Activated effector memory CD4-positive, alpha-beta T cell treated with Interleukin-2 at 50 U/mL for 16 hours (primary cell): ENCODE results near the gene ANGPTL2.

ENCODE experiments used
- DNase-seq: peaks from one replicate; pipeline ENCODE4 v3.0.0-alpha.2; 2020

The ANGPTL2 gene

DNA sequence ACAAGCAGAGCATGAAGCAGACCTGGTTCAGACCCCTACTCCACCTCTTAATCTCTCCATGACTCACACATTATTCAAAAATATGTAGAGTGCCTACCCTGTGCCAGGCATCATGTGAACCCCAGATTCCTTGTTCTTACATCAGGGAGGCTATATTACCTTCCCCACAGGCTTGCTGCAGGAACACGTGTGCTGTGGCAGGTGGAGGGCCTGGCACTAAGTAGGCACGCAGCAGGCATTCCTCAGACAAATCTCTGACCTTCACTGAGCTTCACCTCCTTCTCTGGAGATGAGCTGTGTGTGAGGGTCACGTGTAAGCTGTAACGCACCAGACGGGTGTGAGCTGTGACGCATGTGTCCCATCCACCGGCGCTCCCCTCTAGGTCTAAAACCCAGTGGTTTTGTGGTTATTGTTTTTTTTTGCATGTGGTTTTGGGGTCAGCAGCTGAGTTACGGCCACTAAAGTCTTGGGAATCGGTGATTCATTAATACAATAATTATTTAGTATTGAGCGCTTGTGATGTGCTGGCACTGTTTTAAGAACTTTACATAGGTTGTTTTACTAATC, 30.3 kb downstream of the ANGPTL2 start:
- no peak for DNase-seq

DNA sequence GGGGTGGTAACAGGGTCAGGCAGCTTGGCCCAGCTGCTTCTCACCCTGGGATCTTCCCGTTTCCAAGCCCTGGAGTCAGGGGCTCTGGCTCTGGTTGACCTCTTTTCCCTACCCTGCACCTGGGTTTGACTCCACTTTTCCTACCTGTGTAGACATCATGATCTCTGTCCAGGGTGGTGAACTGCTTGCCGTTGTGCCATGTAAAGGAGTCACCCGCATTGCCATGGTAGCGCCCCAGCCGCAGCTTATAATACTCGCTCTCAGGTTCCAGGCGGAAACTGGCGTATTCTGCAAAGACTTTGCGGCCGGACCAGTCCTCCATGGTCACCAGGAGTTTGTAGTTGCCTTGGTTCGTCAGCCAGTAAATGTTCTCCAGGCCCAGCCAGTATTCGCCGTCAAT, 30.9 kb downstream of the ANGPTL2 start:
- DNase-seq = no peak

DNA sequence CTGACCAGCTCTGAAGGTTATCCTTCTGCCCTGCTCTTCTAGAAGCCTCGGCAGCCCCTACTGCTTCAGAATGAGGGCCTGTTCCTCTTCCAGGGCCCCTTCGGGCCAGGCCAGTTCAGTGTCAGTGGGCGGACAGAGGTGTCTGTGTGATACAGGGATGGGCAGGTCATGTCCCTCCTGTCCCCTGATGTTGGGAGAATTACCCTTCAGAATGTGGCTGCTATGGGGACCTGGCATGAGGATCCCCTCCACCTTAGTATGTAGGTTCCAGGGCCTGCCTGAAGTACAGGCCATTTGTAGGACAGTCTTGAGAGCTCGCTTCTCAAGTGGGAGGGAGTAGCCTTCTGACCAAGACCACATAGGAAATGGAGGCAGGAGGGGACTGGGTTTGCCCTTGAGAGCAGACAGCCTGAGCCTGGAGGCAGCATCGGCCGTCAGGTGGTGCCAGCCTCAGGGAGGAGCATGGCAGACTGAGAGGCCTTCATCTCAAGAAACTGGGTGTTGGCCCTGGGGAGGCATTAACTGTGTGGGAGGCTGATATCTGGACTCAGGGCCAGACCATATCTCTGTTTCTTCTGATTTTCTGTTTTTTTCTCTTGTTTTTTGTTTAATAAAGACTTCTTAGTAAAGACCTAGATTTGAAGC, 32.0 kb downstream of the ANGPTL2 start:
- DNase-seq = no peak

GRCh38 chr9:127089631-127090081, 32.8 kb downstream of the ANGPTL2 start:
- DNase-seq = no peak

DNA sequence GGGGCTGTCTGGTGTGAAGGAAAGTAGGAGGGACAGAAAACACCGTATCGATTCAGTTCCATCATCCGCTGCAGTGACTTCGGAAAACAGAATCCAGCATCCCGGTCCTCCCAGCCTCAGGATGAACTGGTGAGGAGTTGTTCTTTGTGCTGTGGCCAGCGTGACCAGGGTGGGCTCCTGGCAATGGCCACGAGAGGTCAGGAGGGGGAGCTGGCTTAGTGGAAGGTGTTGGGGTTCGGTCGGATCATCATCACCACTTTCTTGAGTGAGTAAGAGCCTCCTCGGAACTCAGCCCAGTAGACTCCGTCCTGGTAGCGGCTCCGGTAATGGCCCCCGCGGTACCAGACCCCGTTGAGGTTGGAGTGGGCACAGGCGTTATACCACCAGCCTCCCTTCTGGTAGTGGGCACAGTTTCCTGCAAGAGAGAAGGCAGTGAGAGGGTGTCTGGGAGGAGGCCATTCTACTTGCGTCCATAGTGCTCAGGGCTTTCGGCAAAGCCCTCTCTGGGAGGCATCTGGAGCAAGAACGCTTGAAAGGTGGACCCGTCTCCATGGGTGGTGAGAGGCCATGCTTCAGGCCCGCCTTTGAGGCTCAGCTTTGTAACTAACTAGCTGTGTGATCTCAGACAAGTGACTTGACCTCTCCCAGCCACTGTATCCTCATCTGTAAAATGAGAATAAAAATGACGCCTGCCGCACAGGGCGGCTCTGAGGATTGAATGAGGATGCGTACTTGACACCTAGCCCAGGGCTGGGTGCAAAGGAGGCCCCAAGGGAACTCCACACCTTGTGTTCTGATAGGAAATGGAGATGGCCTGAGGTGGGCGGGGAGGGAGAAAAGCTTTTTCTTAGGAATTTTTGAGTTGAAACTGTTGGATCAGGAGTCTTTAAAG, 33.5 kb downstream of the ANGPTL2 start:
- DNase-seq = no peak

DNA sequence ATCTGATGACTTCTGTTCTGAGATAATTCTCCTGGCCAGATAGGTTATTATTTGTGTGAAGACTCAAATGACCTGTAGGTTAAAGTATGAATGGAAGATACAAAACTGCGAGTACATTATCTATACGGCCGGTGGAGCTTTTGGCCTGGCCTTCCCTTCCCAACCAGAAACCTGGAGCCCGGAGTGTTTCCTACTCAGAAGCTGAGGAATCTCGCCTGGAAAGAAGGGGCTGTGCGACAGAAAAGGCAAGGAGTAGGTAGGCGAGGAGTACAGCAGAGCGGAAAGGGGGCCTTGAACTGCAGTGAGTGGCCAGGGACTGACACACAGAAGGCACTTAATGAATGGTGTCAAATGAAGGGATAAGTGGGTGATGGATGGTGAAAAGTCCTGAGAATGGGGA, 34.6 kb downstream of the ANGPTL2 start:
- DNase-seq = no peak

DNA sequence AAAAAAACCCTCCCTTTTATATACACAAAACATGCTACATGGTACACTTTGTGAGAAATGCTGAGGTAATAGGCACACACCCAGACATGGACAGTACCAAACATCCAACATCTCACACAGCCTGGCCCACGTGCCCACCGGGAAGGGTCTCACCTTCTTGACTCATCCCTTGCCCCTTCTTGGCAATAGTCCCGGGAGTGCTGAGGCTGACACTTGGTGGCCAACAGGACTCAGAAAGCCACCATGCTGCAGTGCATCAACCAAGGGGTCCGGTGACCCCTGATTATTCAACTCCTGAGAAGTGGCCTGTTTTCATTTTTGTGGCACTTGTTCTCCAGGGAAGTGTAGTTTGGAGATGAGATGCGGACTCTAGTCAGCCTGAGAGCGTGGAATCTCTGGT, 35.0 kb downstream of the ANGPTL2 start:
- DNase-seq = no peak

- DNase-seq = no peak
Observed at GRCh38 chr9:127086771-127087170, 35.7 kb downstream of the ANGPTL2 start.

DNA sequence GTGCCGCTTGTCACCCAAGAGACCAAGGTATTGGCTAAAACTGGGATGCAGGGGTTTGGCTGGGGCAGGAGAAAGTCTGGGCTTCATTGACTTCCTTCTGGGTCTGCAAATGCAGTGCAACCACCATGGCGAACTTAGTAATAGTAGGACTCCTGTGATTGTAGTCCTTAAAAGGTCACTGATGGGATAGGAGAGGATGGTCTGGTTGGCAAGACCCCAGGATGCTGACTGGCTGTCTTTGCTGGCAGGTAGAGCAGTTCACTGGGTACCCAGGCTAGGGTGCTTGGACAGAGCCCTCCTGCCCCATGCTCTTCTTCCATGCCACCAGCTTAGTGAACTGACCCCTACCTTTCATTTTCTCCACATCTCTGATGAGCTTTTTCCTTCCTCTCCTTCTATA, 37.2 kb downstream of the ANGPTL2 start:
- no peak for DNase-seq

DNA sequence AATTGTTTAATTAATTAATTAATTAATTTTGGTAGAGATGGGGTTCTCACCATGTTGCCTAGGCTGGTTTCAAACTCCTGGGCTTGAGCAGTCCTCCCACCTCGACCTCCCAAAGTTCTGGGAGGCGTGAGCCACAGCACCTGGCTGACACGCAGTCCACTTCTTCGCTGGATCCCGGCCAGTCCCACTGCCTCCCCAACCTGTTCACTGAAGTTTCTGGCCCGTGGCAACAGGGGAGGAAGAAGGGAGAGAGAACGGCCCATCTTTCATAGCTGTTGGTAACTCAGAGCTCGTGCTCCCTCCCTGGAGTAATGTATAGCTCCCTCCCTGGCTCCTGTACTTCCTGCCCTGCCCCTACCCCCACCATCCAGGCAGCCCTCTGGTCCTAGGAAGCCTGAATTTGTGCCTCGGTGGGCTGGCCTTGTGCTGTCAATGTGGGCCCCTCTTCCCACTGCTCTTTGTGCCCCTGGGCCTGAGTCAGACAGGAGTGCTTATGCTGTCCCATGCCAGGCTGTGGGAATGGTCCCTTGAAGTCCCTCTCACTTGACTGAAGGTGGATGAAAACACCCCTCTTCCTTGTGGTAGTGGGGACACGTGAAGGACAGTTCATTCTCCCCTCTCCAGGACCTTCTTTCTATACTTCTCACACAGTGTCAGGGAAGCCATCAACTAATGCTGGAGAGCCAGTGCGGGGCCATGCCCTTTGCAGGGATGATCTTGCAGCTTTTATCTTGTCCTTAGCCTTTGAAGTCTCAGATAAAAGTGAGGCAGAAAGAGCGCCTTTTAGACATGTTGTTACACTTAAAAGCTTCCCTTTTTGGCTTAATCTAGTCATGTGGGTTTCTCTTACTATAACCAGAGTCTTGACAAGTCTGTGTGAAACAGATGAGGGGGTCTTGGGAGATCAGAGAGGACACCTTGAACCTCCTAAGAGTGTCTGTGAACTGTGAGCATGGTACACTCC, 38.1 kb downstream of the ANGPTL2 start:
- DNase-seq = no peak

- no peak for DNase-seq
Observed at GRCh38 chr9:127083138-127083980, 39.1 kb downstream of the ANGPTL2 start.

GRCh38 chr9:127081250-127082185, 40.9 kb downstream of the ANGPTL2 start:
- no peak for DNase-seq

- no peak for DNase-seq
Observed at GRCh38 chr9:127079446-127080140, 42.8 kb downstream of the ANGPTL2 start.

DNA sequence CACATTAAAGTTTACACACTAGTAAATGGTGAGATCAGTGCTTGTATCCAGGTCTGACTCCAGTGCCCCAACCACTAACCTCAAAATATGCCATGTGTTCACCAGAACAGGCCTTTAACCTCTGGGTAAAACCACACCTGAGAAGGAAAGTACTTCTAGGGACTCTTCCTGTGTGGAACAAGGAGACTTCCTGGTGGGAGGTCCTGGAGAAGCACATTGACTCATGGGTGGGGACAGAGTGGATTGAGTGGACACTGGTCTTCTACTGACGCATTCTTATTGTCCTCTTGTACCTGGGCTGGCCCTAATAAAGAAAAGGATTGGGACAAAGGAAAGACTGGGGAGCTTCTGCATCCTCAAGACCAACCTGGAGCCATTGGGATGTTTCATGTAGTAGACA, 43.4 kb downstream of the ANGPTL2 start:
- no peak for DNase-seq

GRCh38 chr9:127078336-127078735, 44.1 kb downstream of the ANGPTL2 start:
- DNase-seq = no peak

GRCh38 chr9:127077644-127077946, 44.8 kb downstream of the ANGPTL2 start:
- no peak for DNase-seq

DNA sequence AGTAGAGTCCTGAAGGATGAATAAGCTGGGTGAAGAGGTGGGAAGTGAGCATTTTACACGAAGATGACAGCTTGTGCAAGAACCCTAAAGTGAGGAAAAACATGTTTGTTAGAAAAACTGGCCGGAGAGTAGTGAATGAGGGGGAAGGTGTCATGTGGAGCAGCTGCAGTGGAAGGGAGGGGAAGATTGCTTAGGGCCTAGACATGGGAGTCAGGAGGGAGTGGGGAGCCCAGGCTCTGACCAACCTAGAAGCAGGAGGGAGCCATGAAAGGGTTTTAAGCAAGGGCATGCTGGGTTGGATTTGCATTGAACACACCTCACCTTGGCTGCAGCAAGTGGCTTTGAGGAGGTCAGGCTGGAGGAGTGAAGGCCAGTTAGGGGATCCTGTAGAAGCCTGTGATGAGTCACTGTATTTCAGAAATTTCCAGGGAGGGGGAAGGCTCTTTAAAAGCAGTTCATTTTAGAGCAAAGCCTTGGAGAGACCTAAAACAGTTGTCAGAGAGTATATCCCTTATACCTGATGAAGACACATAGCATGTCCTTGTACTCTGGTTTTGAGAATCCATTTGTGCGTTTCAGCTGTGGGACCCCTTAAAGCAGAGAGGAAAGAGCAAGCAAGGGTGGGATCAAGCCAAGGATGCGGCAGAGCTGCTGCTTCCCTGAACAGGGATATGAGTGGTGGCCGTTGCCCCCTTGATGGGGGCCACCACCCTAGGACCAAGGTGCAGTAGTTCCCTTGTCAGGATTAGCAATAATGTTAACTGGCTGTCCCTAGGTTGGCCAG, 45.4 kb downstream of the ANGPTL2 start:
- no peak for DNase-seq

GRCh38 chr9:127075624-127076372, 46.6 kb downstream of the ANGPTL2 start:
- DNase-seq = no peak
